ENCODE results near the gene SAXO1. TPM values are rescaled to one million over a fixed set of nuclear protein-coding genes. Genes with fewer than 3 reads are reported as not detected.
"Not testable (repeated sequence)": the region's sequence is repeated elsewhere in the genome, so short reads cannot be mapped to it uniquely, and the experiment has no call there.

SAXO1 gene
- total RNA-seq, 2 experiments from 2014 or later: not detected

DNA sequence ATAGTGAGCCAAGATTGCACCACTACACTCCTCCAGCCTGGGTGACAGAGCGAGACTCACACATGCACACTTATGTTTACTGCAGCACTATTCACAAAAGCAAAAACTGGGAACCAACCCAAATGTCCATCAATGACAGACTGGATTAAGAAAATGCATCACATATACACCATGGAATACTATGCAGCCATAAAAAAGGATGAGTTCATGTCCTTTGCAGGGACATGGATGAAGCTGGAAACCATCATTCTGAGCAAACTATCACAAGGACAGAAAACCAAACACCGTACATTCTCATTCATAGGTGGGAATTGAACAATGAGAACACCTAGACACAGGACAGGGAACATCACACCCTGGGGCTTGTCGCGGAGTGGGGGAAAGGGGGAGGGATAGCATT, 41.8 kb downstream of the SAXO1 start:
- POLR2A ChIA-PET; H3K27me3 Mint-ChIP-seq; H3K4me3 Mint-ChIP-seq; DNase-seq; H3K27ac Mint-ChIP-seq; CTCF ChIA-PET; H3K4me1 Mint-ChIP-seq; H3K9me3 Mint-ChIP-seq; H3K36me3 Mint-ChIP-seq (ENCODE audit: low read depth): not testable (repeated sequence)

DNA sequence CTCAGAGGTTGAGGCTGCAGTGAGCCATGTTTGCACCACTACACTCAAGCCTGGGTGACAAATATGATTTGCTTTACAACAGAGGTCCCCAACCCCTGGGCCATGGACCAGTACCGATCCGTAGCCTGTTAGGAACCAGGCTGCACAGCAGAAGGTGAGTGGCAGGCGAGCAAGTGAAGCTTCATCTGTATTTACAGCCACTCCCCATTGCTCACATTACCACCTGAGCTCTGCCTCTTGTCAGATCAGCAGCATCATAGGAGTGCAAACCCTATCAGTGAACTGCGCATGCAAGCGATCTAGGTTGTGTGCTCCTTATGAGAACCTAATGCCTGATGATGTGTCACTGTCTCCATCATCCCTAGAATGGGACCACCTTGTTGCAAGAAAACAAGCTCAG, 42.5 kb downstream of the SAXO1 start:
- ChIA-PET CTCF (no interaction called here), POLR2A (no interaction called here)
- H3K4me1 Mint-ChIP-seq: no peaks in the 10 kb centered on the region
- DNase-seq: no peak
- no peak overlapping the region for H3K27ac Mint-ChIP-seq
- no peaks in the 10 kb centered on the region for H3K27me3 Mint-ChIP-seq
- H3K9me3 Mint-ChIP-seq: no peaks in the 10 kb centered on the region
- H3K36me3 Mint-ChIP-seq (ENCODE audit: low read depth): no peaks in the 10 kb centered on the region
- H3K4me3 Mint-ChIP-seq: no peak overlapping the region

GRCh38 chr9:18989865-18990264, 43.1 kb downstream of the SAXO1 start:
- DNase-seq: no peak
- Mint-ChIP-seq H3K36me3 (ENCODE audit: low read depth) (no peaks in the 10 kb centered on the region), H3K4me3 (no peak overlapping the region), H3K27me3 (no peaks in the 10 kb centered on the region), H3K4me1 (no peaks in the 10 kb centered on the region), H3K9me3 (no peaks in the 10 kb centered on the region), H3K27ac (no peak overlapping the region)
- CTCF ChIA-PET: no interaction called here
- POLR2A ChIA-PET: interaction anchor here (1.0 kb wide), 1 partner anchor 32 kb away, joined by 3 read pairs; no protein-coding TSS in a partner anchor

- DNase-seq: no peak
- Mint-ChIP-seq H3K4me3 (no peak overlapping the region), H3K27me3 (no peaks in the 10 kb centered on the region), H3K9me3 (no peaks in the 10 kb centered on the region), H3K27ac (no peak overlapping the region), H3K4me1 (no peaks in the 10 kb centered on the region), H3K36me3 (ENCODE audit: low read depth) (no peaks in the 10 kb centered on the region)
- POLR2A ChIA-PET: interaction anchor here (1.0 kb wide), 1 partner anchor 33 kb away, joined by 3 read pairs; no protein-coding TSS in a partner anchor
- CTCF ChIA-PET: no interaction called here
These were observed 43.9 kb downstream of the SAXO1 start for GRCh38 chr9:18989097-18989496.

DNA sequence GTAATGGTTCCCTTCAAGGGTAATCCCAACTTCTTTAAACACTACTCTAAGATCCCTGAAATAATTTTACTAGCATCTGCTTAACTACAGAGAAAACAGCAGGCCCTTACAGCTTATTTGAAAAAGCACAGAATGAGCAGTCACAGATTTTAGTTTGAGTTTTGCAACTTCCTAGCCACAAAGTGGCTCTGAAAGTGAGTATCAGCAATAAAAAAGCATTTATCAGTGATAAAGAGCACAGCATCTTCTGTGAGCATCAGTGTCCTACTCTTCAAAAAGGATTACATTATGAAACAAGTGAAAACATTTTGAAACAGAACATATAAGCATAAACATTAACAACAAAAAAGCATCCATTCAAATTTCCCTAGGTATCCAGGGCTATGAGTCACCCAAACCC, 45.0 kb downstream of the SAXO1 start:
- Mint-ChIP-seq H3K9me3 (no peaks in the 10 kb centered on the region), H3K36me3 (ENCODE audit: low read depth) (no peaks in the 10 kb centered on the region), H3K27ac (no peak overlapping the region), H3K4me3 (no peak overlapping the region), H3K4me1 (no peaks in the 10 kb centered on the region), H3K27me3 (no peaks in the 10 kb centered on the region)
- ChIA-PET POLR2A (no interaction called here), CTCF (interaction anchor here (0.6 kb wide), 1 partner anchor 180 kb away, joined by 3 read pairs; no protein-coding TSS in a partner anchor)
- DNase-seq: no peak

DNA sequence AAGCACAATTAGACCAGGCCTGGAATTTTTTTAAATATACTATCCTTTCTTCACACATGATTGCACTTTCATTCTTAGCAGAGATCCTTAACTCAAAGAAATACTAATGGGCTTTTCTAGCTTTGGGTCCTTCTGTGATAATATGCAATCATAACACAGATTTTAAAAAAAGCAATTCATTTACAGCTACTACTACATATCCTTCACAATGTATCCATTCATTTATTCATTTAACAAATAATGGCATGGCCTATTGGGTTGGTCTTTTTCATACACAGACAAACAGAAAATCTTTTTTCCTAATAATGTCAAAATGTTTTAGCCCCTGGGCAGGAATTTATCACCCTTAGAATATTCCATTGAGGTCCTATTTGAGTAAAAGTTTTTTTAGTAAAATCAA, 47.0 kb downstream of the SAXO1 start:
- Mint-ChIP-seq H3K4me3 (no peak overlapping the region), H3K36me3 (ENCODE audit: low read depth) (no peaks in the 10 kb centered on the region), H3K4me1 (no peaks in the 10 kb centered on the region), H3K27ac (no peak overlapping the region), H3K9me3 (no peaks in the 10 kb centered on the region), H3K27me3 (no peaks in the 10 kb centered on the region)
- CTCF ChIA-PET: no interaction called here
- POLR2A ChIA-PET: no interaction called here
- no peak for DNase-seq

DNA sequence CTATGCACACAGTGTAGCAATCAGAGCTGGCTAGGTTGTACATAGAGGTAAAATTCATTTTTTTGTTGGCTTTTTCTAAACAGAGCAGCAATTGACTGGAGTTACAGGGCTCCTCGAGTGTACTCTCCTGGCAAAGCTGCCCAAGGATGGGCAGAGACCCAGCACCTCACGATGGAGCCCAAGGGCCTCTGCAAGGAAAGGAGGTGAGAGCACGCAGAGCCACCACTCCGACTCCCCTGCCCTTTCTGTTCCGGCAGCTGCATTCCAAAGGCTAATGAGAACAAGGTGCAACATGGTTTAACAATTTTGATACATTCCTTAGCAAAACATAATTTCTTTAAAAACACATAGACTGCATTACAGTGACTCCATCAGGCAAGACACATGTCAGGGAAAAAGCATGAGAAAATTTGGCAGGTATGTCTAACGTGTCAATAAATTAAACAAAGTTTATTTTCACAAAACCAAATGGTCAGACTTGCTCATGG, 47.5 kb downstream of the SAXO1 start:
- no peak overlapping the region for H3K4me3 Mint-ChIP-seq
- CTCF ChIA-PET: no interaction called here
- POLR2A ChIA-PET: no interaction called here
- no peak for DNase-seq
- H3K9me3 Mint-ChIP-seq: no peaks in the 10 kb centered on the region
- no peaks in the 10 kb centered on the region for H3K36me3 Mint-ChIP-seq (ENCODE audit: low read depth)
- H3K27ac Mint-ChIP-seq: no peak overlapping the region
- no peaks in the 10 kb centered on the region for H3K4me1 Mint-ChIP-seq
- no peaks in the 10 kb centered on the region for H3K27me3 Mint-ChIP-seq

DNA sequence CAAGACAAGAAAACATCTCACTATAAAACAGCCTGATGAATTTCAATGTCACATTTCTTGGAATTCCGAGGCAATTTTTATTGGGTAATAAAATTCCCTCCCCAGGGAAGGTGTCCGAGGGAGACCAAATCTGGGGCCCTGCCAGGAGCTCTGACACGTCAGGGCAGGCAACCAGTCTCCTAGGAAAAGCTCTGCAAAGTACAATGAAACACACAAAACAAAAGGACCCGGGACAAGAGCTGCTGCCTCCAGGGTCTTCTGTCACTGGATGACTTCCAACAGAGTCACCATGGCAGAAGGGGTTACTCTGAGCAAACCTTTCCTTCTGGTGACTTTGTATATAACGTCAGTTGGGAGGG, 50.8 kb downstream of the SAXO1 start:
- H3K4me1 Mint-ChIP-seq: no peaks in the 10 kb centered on the region
- DNase-seq: no peak
- CTCF ChIA-PET: no interaction called here
- no peaks in the 10 kb centered on the region for H3K9me3 Mint-ChIP-seq
- H3K27ac Mint-ChIP-seq: no peak overlapping the region
- H3K36me3 Mint-ChIP-seq (ENCODE audit: low read depth): no peaks in the 10 kb centered on the region
- POLR2A ChIA-PET: no interaction called here
- H3K27me3 Mint-ChIP-seq: peaks cover 4% of the 10 kb centered on the region
- no peak overlapping the region for H3K4me3 Mint-ChIP-seq

DNA sequence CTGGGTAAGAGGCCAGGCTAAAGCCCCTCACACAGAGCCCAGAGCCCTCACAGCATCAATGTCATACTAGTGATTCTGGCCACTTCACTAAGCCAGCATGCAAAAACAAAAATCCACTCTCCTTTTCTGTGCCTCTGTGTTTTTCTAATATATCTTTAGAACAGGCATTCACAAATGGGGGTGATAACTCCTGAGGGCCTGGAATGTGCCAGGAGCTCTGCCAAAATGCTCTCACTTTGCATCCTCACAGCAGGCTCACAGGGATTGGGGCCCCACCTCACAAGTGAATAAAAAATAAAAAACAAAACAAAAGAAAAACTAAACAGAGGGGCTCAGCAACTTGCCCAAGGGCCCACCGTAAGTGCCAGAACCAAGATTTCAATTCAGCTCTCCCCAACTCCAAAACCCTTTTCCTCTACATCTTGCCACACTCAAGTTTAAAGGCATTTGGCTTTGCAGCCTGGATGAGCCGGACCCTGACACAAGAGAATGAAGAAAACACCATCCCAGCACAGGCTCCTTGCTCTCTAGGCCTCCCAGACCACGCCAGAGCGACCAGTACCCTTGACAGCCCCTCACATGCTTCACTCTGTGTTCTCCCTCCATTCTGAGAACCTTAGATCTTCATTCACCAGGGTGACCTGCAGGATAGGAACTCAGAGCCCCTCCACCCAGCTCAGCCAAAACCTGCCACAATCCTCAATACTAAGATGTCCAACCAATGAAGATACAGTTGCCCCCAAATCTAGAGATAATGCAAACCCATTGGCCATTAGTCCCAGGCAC, 51.3 kb downstream of the SAXO1 start:
- Mint-ChIP-seq H3K4me3 (no peak overlapping the region), H3K27ac (no peak overlapping the region), H3K36me3 (ENCODE audit: low read depth) (no peaks in the 10 kb centered on the region), H3K27me3 (peaks cover 4% of the 10 kb centered on the region), H3K9me3 (no peaks in the 10 kb centered on the region), H3K4me1 (no peaks in the 10 kb centered on the region)
- no peak for DNase-seq
- ChIA-PET CTCF (no interaction called here), POLR2A (no interaction called here)

GRCh38 chr9:18980189-18980588, 52.8 kb downstream of the SAXO1 start:
- no peak for DNase-seq
- Mint-ChIP-seq H3K9me3 (no peaks in the 10 kb centered on the region), H3K27me3 (peaks cover 4% of the 10 kb centered on the region), H3K4me1 (no peaks in the 10 kb centered on the region), H3K36me3 (ENCODE audit: low read depth) (no peaks in the 10 kb centered on the region), H3K27ac (no peak overlapping the region), H3K4me3 (no peak overlapping the region)
- POLR2A ChIA-PET: no interaction called here
- CTCF ChIA-PET: no interaction called here

- POLR2A ChIA-PET: no interaction called here
- H3K4me3 Mint-ChIP-seq: no peak overlapping the region
These were observed 53.6 kb downstream of the SAXO1 start for GRCh38 chr9:18979367-18979766.

GRCh38 chr9:18978188-18978587, 54.8 kb downstream of the SAXO1 start:
- no peak for DNase-seq
- ChIA-PET POLR2A (no interaction called here), CTCF (interaction anchor here (0.9 kb wide), 1 partner anchor 486 kb away, joined by 3 read pairs; no protein-coding TSS in a partner anchor)
- Mint-ChIP-seq H3K9me3 (no peaks in the 10 kb centered on the region), H3K4me1 (no peaks in the 10 kb centered on the region), H3K4me3 (no peak overlapping the region), H3K27ac (no peak overlapping the region), H3K27me3 (peaks cover 17% of the 10 kb centered on the region), H3K36me3 (ENCODE audit: low read depth) (no peaks in the 10 kb centered on the region)

More at GRCh38 chr9:18979367-18979766, 53.6 kb downstream of the SAXO1 start:
- Mint-ChIP-seq H3K27me3 (peaks cover 9% of the 10 kb centered on the region), H3K36me3 (ENCODE audit: low read depth) (no peaks in the 10 kb centered on the region), H3K9me3 (no peaks in the 10 kb centered on the region), H3K4me1 (no peaks in the 10 kb centered on the region), H3K27ac (no peak overlapping the region)
- CTCF ChIA-PET: no interaction called here
- no peak for DNase-seq

DNA sequence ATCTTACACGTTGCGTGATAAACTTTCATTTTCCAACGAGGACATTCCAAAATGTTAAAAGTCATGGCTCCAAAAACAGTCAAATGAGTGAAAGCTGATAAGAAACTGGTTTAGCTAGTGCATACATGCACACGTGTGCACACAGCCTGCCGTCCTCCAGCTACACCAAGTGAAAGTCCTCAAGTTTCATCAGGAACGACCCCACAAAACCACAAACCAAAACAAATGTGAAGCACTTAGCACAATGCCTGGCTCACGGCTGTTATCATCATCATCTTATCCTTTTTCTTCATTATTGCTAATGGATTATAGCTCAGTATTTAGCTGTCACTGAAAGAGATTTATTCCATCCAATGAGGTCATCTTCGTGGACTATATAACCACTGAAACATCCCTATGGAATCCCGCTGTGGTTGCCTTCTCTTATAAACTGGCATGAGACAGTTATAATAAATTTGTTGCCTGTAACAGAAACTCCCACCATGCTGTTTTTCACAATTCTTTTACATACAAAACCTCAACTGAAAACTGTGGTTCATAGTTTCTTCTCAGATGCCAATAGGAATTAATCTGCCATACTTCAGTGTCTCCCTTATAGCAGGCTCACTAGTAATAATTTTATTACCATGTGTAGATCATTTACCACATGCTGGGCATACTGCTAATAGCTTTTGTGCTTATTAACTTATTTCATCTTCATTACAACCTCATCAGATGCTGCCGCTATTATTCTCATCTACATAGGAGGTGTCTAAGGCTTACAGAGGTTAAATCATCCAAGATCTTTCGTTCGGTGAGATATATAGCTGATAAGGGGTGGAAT, 56.1 kb downstream of the SAXO1 start:
- Mint-ChIP-seq H3K4me1 (no peaks in the 10 kb centered on the region), H3K27me3 (peaks cover 23% of the 10 kb centered on the region), H3K27ac (no peak overlapping the region), H3K4me3 (no peak overlapping the region), H3K36me3 (ENCODE audit: low read depth) (no peaks in the 10 kb centered on the region), H3K9me3 (no peaks in the 10 kb centered on the region)
- CTCF ChIA-PET: no interaction called here
- POLR2A ChIA-PET: no interaction called here
- DNase-seq: no peak
